Effector memory CD4-positive, alpha-beta T cell (primary cell): ENCODE data around the gene GALP.
"Not testable (repeated sequence)": the region's sequence is repeated elsewhere in the genome, so short reads cannot be mapped to it uniquely, and the experiment has no call there.

ENCODE experiments used
- DNase-seq, 3 donors: peaks; one replicate each; pipeline ENCODE4 v3.0.0-alpha.2; 2020
- H3K27ac ChIP-seq: 2 replicates; pipeline ENCODE4 v1.7.0; 2013; ENCODE audit warnings: mild to moderate bottlenecking, low read length, moderate library complexity; ENCODE audit not compliant: insufficient read depth, poor library complexity, severe bottlenecking
- H3K27me3 ChIP-seq: replicated peaks from 2 replicates; pipeline ENCODE4 v1.7.0; 2013; ENCODE audit warnings: mild to moderate bottlenecking, low read length; ENCODE audit not compliant: insufficient read depth, control insufficient read depth, poor library complexity, severe bottlenecking
- H3K36me3 ChIP-seq: 2 replicates; pipeline ENCODE4 v1.7.0; 2013; ENCODE audit warnings: mild to moderate bottlenecking, low read length, moderate library complexity; ENCODE audit not compliant: control insufficient read depth, insufficient read depth
- H3K4me1 ChIP-seq: 2 replicates; pipeline ENCODE4 v1.7.0; 2013; ENCODE audit warnings: low read length, mild to moderate bottlenecking; ENCODE audit not compliant: control insufficient read depth, insufficient read depth, poor library complexity, severe bottlenecking
- H3K4me3 ChIP-seq: 2 replicates; pipeline ENCODE4 v1.7.0; 2013; ENCODE audit warnings: low read length, low read depth, mild to moderate bottlenecking; ENCODE audit not compliant: insufficient read depth, poor library complexity, severe bottlenecking
- H3K9me3 ChIP-seq: 2 replicates; pipeline ENCODE4 v1.7.0; 2013; ENCODE audit warnings: mild to moderate bottlenecking, low read length, moderate library complexity; ENCODE audit not compliant: control insufficient read depth
- total RNA-seq, 3 donors: gene quantifications; one replicate each; lab custom pipeline; 2026; lab: John Stamatoyannopoulos, UW

Gene GALP
- 0 to 0.19 (median 0) reads per million in 3 donors for total RNA-seq

- not testable (repeated sequence) for H3K27me3 ChIP-seq, H3K36me3 ChIP-seq, H3K4me1 ChIP-seq, H3K4me3 ChIP-seq, H3K27ac ChIP-seq, DNase-seq, H3K9me3 ChIP-seq
Observed at GRCh38 chr19:56175861-56176307, at the start of gene GALP. GALP (plus strand) TSS chr19:56176008; CDS start chr19:56177109, 1,101 bp downstream.

- Histone ChIP-seq H3K27me3 (no peaks in the 10 kb centered on the region), H3K9me3 (no peaks in the 10 kb centered on the region), H3K27ac (no peak overlapping the region), H3K36me3 (no peaks in the 10 kb centered on the region), H3K4me1 (no peaks in the 10 kb centered on the region), H3K4me3 (no peak overlapping the region)
- no peak for DNase-seq
Observed at GRCh38 chr19:56126983-56127780, 48.6 kb upstream of the GALP start.

- no peaks in the 10 kb centered on the region for H3K36me3 ChIP-seq
- H3K27ac ChIP-seq: no peak overlapping the region
- no peaks in the 10 kb centered on the region for H3K9me3 ChIP-seq
- no peak for DNase-seq
- no peaks in the 10 kb centered on the region for H3K27me3 ChIP-seq
- no peaks in the 10 kb centered on the region for H3K4me1 ChIP-seq
- H3K4me3 ChIP-seq: no peak overlapping the region
Observed at GRCh38 chr19:56130006-56130405, 45.8 kb upstream of the GALP start.

- H3K9me3 ChIP-seq: no peaks in the 10 kb centered on the region
- no peaks in the 10 kb centered on the region for H3K36me3 ChIP-seq
- no peak overlapping the region for H3K27ac ChIP-seq
- no peak for DNase-seq
- H3K4me1 ChIP-seq: no peaks in the 10 kb centered on the region
- no peak overlapping the region for H3K4me3 ChIP-seq
- no peaks in the 10 kb centered on the region for H3K27me3 ChIP-seq
Observed at GRCh38 chr19:56131651-56132050, 44.2 kb upstream of the GALP start.

GRCh38 chr19:56132316-56132822 lies 43.4 kb upstream of the GALP start:
- no peak for DNase-seq
- H3K27me3 ChIP-seq: no peaks in the 10 kb centered on the region
- no peaks in the 10 kb centered on the region for H3K4me1 ChIP-seq
- H3K4me3 ChIP-seq: no peak overlapping the region
- H3K27ac ChIP-seq: no peak overlapping the region
- H3K9me3 ChIP-seq: no peaks in the 10 kb centered on the region
- H3K36me3 ChIP-seq: no peaks in the 10 kb centered on the region

GRCh38 chr19:56133858-56134653 lies 41.8 kb upstream of the GALP start:
- no peaks in the 10 kb centered on the region for H3K4me1 ChIP-seq

GRCh38 chr19:56134654-56134921 lies 41.2 kb upstream of the GALP start:
- no peaks in the 10 kb centered on the region for H3K9me3 ChIP-seq
- no peak for DNase-seq
- H3K27me3 ChIP-seq: no peaks in the 10 kb centered on the region
- no peaks in the 10 kb centered on the region for H3K4me1 ChIP-seq
- no peak overlapping the region for H3K4me3 ChIP-seq
- H3K36me3 ChIP-seq: no peaks in the 10 kb centered on the region
- no peak overlapping the region for H3K27ac ChIP-seq

More at GRCh38 chr19:56133858-56134653, 41.8 kb upstream of the GALP start:
- no peaks in the 10 kb centered on the region for H3K9me3 ChIP-seq
- H3K27ac ChIP-seq: no peak overlapping the region
- no peaks in the 10 kb centered on the region for H3K27me3 ChIP-seq
- H3K36me3 ChIP-seq: no peaks in the 10 kb centered on the region
- H3K4me3 ChIP-seq: no peak overlapping the region
- no peak for DNase-seq

- Histone ChIP-seq H3K9me3 (no peaks in the 10 kb centered on the region), H3K4me1 (peaks cover 6% of the 10 kb centered on the region), H3K27ac (no peak overlapping the region), H3K27me3 (no peaks in the 10 kb centered on the region), H3K36me3 (no peaks in the 10 kb centered on the region), H3K4me3 (no peak overlapping the region)
- DNase-seq: no peak
Observed at GRCh38 chr19:56136362-56136761, 39.4 kb upstream of the GALP start.

- H3K4me3 ChIP-seq: no peak overlapping the region
- H3K9me3 ChIP-seq: no peaks in the 10 kb centered on the region
- H3K27me3 ChIP-seq: no peaks in the 10 kb centered on the region
- H3K36me3 ChIP-seq: no peaks in the 10 kb centered on the region
- DNase-seq: no peak
- no peak overlapping the region for H3K27ac ChIP-seq
- H3K4me1 ChIP-seq: peaks cover 12% of the 10 kb centered on the region
Observed at GRCh38 chr19:56137405-56137804, 38.4 kb upstream of the GALP start.

GRCh38 chr19:56138069-56138468 lies 37.7 kb upstream of the GALP start:
- Histone ChIP-seq H3K27me3 (no peaks in the 10 kb centered on the region), H3K4me3 (no peak overlapping the region), H3K9me3 (no peaks in the 10 kb centered on the region), H3K27ac (no peak overlapping the region), H3K4me1 (peaks cover 12% of the 10 kb centered on the region), H3K36me3 (no peaks in the 10 kb centered on the region)
- no peak for DNase-seq
